H1 (cell line): Measurements from ENCODE around the gene KCNJ9. TPM values are rescaled to one million over a fixed set of nuclear protein-coding genes. Genes with fewer than 3 reads are reported as not detected.

ENCODE experiments used
- CBX5 ChIP-seq: fragments of 300-800, 300-1000 bp; sonication (generic); IDR thresholded peaks from 2 replicates; pipeline ENCODE4 v1.7.1; 2016; ENCODE audit warnings: antibody characterized with exemption, low read length, low read depth
- CTBP2 ChIP-seq: IDR thresholded peaks from 2 replicates; pipeline ENCODE4 v1.7.0; 2011; ENCODE audit warnings: borderline replicate concordance, mild to moderate bottlenecking, moderate library complexity, mixed read lengths, low read length; ENCODE audit not compliant: insufficient read depth, insufficient read length
- JUND ChIP-seq: IDR thresholded peaks from 2 replicates; pipeline ENCODE4 v1.6.1; 2011; ENCODE audit warnings: mild to moderate bottlenecking, improper control_type of control experiment, low read length
- RXRA ChIP-seq: IDR thresholded peaks from 2 replicates; pipeline ENCODE4 v1.6.1; 2011; ENCODE audit warnings: low read depth, mild to moderate bottlenecking, low read length, moderate library complexity; ENCODE audit not compliant: insufficient read depth
- SP4 ChIP-seq: IDR thresholded peaks from 2 replicates; pipeline ENCODE4 v1.6.1; 2012; ENCODE audit warnings: low read length, inconsistent platforms
- polyA plus RNA-seq, 7 experiments: library from polyadenylated mRNA; depleted of rRNA in 3 of 7; stranded (reverse) in 5 of 7; unstranded in 2 of 7; fragments of >200 nt in 5 of 7; fragments of 200-250 nt in 2 of 7; gene quantifications; 1 replicate in 5 of 7; 2 replicates in 1 of 7; 4 replicates in 1 of 7; pipeline versions ENCODE4 v1.2.1 to v1.2.3, GENCODE V29; 2011 to 2013; ENCODE audit warnings: missing spikeins in 2 of 7, mixed read lengths in 2 of 7
- total RNA-seq: library from RNA; stranded (reverse); fragmentation: NEBNext Ultra II Directional; extraction: Animal tissue kit (Norgen Biotek cat#: 25700); gene quantifications from 2 replicates; pipeline ENCODE4 v1.2.1, GENCODE V29; 2021

Gene KCNJ9
- total and polyA plus RNA-seq, 2 of the 8 experiments (the other 6 are each of a cell fraction or from before 2014, with no cell fraction given), result 0.02 to 0.13 TPM

- TF ChIP-seq RXRA (no peak), SP4 (no peak), CTBP2 (no peak), CBX5 (no peak), JUND (no peak)
These were observed 20.6 kb downstream of the KCNJ9 start (continued) for GRCh38 chr1:160101717-160102522.
